Activated naive CD4-positive, alpha-beta T cell treated with anti-CD3 and anti-CD28 coated beads for 36 hours (primary cell): ENCODE data around the gene DLGAP1. TPM values are rescaled to one million over a fixed set of nuclear protein-coding genes. Genes with fewer than 3 reads are reported as not detected.

Experiments used
- CTCF ChIA-PET: fragments of 350-600 bp; sonication (Branson Sonifier 250); formaldehyde crosslinking; loops from one replicate; lab custom pipeline; 2021; ENCODE audit warnings: antibody characterized with exemption; lab: Charles Lee
- DNase-seq: peaks from one replicate; pipeline ENCODE4 v3.0.0-alpha.2; 2020
- H3K27ac Mint-ChIP-seq: one replicate; pipeline ENCODE4 v1.8.0; 2021; ENCODE audit warnings: mild to moderate bottlenecking, mixed read lengths
- H3K27me3 Mint-ChIP-seq: one replicate; pipeline ENCODE4 v1.8.0; 2021; ENCODE audit warnings: low read depth, mixed read lengths
- H3K36me3 Mint-ChIP-seq: one replicate; pipeline ENCODE4 v1.8.0; 2021; ENCODE audit warnings: low read depth, mixed read lengths
- H3K4me1 Mint-ChIP-seq: one replicate; pipeline ENCODE4 v1.8.0; 2021; ENCODE audit warnings: low read depth, mixed read lengths
- H3K4me3 Mint-ChIP-seq: one replicate; pipeline ENCODE4 v1.8.0; 2021; ENCODE audit warnings: mild to moderate bottlenecking, moderate library complexity, mixed read lengths
- H3K9me3 Mint-ChIP-seq: one replicate; pipeline ENCODE4 v1.8.0; 2021; ENCODE audit warnings: mixed read lengths
- intact Hi-C: fragments of 100-400 bp; cut with micrococcal nuclease; formaldehyde crosslinking; loops from one replicate; pipeline ENCODE4 v1.15.1; 2023
- total RNA-seq, 2 experiments: library from RNA; stranded (reverse); gene quantifications; one replicate each; pipeline ENCODE4 v1.2.3, GENCODE V29; 2021

DLGAP1 gene
- total RNA-seq, 2 experiments from 2014 or later = not detected

GRCh38 chr18:3725115-3725514 is 730.0 kb downstream of the DLGAP1 start:
- no peak for DNase-seq
- Mint-ChIP-seq H3K36me3 (no peaks in the 10 kb centered on the region), H3K27me3 (peaks cover 25% of the 10 kb centered on the region), H3K4me1 (no peaks in the 10 kb centered on the region), H3K9me3 (no peaks in the 10 kb centered on the region), H3K27ac (no peak overlapping the region), H3K4me3 (no peak overlapping the region)
- intact Hi-C loops = no loop called here
- CTCF ChIA-PET = interaction anchor here (0.6 kb wide), 1 partner anchor 20 kb away, joined by 3 read pairs; no protein-coding TSS in a partner anchor

DNA sequence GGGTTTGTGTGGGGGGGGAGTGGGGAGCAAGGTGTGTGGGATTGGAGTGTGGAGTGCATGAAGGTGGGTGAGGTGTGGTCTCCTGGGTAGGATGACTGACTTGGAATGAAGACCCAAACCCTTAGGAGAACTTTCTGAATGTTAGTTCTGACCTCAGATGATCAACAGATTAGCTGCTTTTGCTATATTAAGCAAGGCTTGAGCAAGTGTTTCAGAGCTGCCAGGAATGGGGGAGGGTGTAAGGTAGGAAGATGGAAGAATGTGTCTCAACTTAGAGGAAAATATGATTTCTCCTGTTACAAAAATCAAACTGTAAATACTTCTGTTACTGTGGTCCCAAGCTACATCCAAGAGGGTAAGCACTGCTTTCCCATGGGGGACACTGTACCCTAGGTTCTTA is 731.6 kb downstream of the DLGAP1 start:
- Mint-ChIP-seq H3K9me3 (no peaks in the 10 kb centered on the region), H3K4me1 (no peaks in the 10 kb centered on the region), H3K36me3 (no peaks in the 10 kb centered on the region), H3K27ac (no peak overlapping the region), H3K27me3 (peaks cover 24% of the 10 kb centered on the region), H3K4me3 (no peak overlapping the region)
- CTCF ChIA-PET = interaction anchor here (1.2 kb wide), 1 partner anchor 13 kb away, joined by 3 read pairs; no protein-coding TSS in a partner anchor
- intact Hi-C loops = no loop called here
- DNase-seq = no peak

GRCh38 chr18:3722649-3723433 is 732.3 kb downstream of the DLGAP1 start:
- CTCF ChIA-PET = interaction anchor here (0.6 kb wide), 1 partner anchor 40 kb away, joined by 3 read pairs; no protein-coding TSS in a partner anchor
- intact Hi-C loops = no loop called here
- no peaks in the 10 kb centered on the region for H3K4me1 Mint-ChIP-seq
- H3K36me3 Mint-ChIP-seq = no peaks in the 10 kb centered on the region
- no peaks in the 10 kb centered on the region for H3K9me3 Mint-ChIP-seq
- no peak overlapping the region for H3K27ac Mint-ChIP-seq
- no peak overlapping the region for H3K4me3 Mint-ChIP-seq
- peaks cover 23% of the 10 kb centered on the region for H3K27me3 Mint-ChIP-seq
- DNase-seq = no peak

DNA sequence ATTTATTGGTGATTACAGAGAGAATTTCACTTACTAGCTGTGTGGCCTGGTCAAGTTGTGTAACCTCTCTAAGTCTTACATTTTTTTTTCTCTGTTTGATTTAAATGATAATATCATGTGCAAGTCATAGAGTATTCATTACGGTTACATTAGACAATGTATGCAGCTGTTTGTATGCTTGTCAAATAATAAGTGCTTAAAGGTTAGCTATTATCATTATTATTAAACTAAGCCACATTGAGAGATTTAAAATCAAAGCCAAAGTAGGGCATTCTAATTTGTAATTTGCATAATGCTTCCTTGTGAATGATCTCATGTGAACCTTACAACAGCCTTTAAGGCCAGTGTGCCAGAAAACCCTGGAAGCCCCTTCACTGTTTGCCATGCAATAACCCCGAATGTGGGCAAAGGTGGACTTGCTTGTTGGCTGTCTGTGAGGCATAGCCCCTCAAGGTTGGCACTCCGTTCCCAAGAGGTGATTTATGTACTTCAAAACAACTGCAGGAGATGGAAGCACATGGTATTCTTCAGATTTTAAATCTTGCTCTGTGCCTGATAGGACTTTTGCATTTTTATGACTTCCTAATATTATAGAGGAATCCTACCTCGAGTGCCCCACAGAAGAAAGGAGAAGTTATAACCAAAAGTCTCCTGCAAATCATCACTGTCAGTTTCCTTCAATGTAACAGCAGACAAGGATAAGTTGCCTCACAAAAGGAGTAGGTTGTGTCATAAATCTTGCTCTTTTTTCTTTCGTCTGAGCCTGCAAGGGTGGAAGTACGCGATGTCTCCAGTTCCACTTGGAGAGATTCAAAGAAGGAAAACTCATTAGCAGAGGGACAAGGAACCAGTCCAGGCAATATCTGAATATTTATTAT is 733.1 kb downstream of the DLGAP1 start:
- CTCF ChIA-PET = no interaction called here
- intact Hi-C loops = no loop called here

DNA sequence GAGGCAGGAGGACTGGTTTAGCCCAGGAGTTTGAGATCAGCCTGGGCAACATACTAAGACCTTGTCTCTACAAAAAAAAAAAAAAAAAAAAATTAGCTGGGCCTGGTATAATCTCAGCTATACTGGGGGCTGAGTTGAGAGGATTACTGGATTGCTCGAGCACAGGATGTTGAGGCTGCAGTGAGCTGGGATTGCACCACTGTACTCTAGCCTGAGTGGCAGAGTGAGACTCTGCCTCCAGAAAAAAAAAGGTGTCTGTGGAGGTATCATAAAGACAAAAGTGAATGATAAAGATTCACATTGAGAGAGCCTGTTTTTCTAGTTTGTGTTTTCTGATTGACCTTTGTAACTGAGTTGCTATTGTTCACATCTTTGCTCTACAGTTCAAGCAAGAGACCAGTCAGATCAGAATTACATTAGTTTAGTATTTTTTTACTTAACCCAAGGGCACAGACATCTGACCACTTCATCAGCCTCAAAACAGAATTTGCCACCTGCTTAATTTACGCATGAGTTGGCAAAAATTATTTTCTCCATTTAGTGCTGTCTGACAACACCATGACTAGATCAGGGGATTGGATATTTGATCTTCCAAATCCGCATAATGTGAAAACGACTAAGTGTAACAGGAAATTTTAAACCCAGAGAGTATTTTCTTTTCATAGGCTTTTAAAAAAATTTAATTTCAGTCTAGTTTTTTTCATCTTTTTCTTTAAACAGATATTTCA is 734.1 kb downstream of the DLGAP1 start:
- H3K4me3 Mint-ChIP-seq = no peak overlapping the region
- CTCF ChIA-PET = no interaction called here
- no peak overlapping the region for H3K27ac Mint-ChIP-seq
- intact Hi-C loops = no loop called here
- no peak for DNase-seq
- no peaks in the 10 kb centered on the region for H3K4me1 Mint-ChIP-seq
- H3K36me3 Mint-ChIP-seq = no peaks in the 10 kb centered on the region
- no peaks in the 10 kb centered on the region for H3K9me3 Mint-ChIP-seq
- peaks cover 20% of the 10 kb centered on the region for H3K27me3 Mint-ChIP-seq

More for the DNA sequence above, 733.1 kb downstream of the DLGAP1 start:
- Mint-ChIP-seq H3K27me3 (peaks cover 26% of the 10 kb centered on the region), H3K9me3 (no peaks in the 10 kb centered on the region), H3K27ac (no peak overlapping the region), H3K4me1 (no peaks in the 10 kb centered on the region), H3K36me3 (no peaks in the 10 kb centered on the region), H3K4me3 (no peak overlapping the region)
- DNase-seq = no peak

DNA sequence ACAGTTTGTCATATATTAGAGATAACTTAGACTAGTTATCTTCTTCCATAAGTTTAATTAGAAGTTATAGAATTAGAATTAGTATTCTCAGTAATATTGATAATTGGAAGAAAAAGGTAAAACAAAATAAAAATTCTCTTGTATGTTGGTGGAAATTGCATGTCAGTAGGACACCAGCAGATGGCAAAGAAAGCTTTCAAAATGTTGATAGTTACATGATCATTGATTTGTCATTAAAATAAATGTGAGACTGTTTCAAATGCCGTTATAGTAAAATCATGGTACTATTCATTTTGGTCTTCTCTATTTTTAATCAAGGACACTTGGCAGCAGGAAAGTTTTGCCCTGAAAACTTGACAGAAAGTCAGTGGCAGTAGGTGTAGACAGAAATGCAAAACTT is 734.9 kb downstream of the DLGAP1 start:
- Mint-ChIP-seq H3K27me3 (peaks cover 22% of the 10 kb centered on the region), H3K36me3 (no peaks in the 10 kb centered on the region), H3K4me3 (no peak overlapping the region), H3K4me1 (peaks cover 6% of the 10 kb centered on the region), H3K9me3 (no peaks in the 10 kb centered on the region), H3K27ac (no peak overlapping the region)
- CTCF ChIA-PET = no interaction called here
- intact Hi-C loops = no loop called here
- no peak for DNase-seq

DNA sequence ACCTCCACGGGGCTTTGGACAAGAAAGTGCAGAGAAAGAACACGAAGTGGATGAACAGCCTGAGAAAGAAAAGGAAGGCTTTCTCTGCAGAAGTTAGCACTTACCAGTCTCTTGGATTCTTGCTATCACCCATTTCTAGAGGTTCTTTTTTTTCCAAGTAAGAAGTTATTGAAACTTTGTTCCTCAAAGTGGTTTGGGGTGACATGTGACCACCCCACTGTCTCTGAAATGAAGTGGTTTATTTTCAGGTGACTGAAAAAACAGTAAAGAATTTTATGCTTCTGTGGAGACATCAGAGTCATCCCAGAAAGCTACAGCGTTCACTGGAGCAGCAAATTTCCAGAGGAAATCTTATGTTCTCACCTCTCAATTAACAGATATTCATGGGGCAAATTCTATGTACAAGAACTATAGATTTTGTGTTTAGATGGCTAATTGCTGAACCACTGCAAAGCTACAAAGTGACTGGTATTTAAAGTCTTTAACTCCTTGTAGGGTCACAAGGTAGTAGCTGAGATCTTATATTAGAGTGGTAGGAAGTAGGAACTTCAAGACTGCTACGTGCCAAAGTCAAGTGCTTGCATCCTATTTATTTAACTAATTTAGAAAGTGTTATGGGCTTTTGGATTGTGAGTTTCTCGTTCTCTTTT is 737.6 kb downstream of the DLGAP1 start:
- Mint-ChIP-seq H3K27me3 (peaks cover 24% of the 10 kb centered on the region), H3K9me3 (no peaks in the 10 kb centered on the region), H3K4me1 (peaks cover 12% of the 10 kb centered on the region), H3K27ac (no peak overlapping the region), H3K36me3 (no peaks in the 10 kb centered on the region), H3K4me3 (no peak overlapping the region)
- no peak for DNase-seq
- CTCF ChIA-PET = interaction anchor here (0.6 to 1.2 kb wide), 2 partner anchors 54 to 400 kb away, joined by 3 to 4 read pairs; no protein-coding TSS in a partner anchor
- intact Hi-C loops = no loop called here

DNA sequence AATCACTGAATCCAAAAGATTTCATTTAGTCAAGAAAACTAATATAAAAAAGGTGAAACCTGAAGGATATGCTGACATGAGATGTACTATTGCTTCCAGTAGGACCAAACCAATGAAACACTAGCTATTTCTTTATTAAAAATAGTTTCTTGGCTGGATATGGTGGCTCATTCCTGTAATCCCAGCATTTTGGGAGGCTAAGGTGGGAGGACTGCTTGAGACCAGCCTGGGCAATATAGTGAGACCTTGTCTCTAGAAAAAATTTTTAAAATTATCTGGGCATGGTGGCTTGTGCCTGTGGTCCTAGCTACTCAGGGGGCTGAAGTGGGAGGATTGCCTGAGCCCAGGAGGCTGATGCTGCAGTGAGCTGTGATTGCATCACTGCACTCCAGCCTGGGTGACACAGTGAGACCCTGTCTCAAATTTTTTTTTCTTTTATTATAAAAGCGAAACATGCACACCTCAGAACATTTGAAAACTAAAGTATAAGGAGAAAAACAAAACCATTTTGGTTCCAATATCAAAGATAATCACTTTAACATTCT is 738.9 kb downstream of the DLGAP1 start:
- Mint-ChIP-seq H3K4me3 (no peak overlapping the region), H3K9me3 (no peaks in the 10 kb centered on the region), H3K27me3 (peaks cover 25% of the 10 kb centered on the region), H3K4me1 (peaks cover 12% of the 10 kb centered on the region), H3K27ac (no peak overlapping the region), H3K36me3 (no peaks in the 10 kb centered on the region)
- DNase-seq = no peak
- CTCF ChIA-PET = interaction anchor here (0.6 to 1.4 kb wide), 4 partner anchors 55 to 278 kb away, joined by 3 read pairs; no protein-coding TSS in a partner anchor
- intact Hi-C loops = no loop called here

- H3K27me3 Mint-ChIP-seq = peaks cover 33% of the 10 kb centered on the region
- CTCF ChIA-PET = interaction anchor here (0.6 to 1.4 kb wide), 4 partner anchors 24 to 279 kb away, joined by 3 to 6 read pairs (median 3); no protein-coding TSS in a partner anchor
- H3K9me3 Mint-ChIP-seq = no peaks in the 10 kb centered on the region
- DNase-seq = no peak
- peaks cover 12% of the 10 kb centered on the region for H3K4me1 Mint-ChIP-seq
- no peaks in the 10 kb centered on the region for H3K36me3 Mint-ChIP-seq
- no peak overlapping the region for H3K27ac Mint-ChIP-seq
- H3K4me3 Mint-ChIP-seq = peak overlapping the region; percentile 26
- intact Hi-C loops = no loop called here
Observed at GRCh38 chr18:3715231-3716080, 739.7 kb downstream of the DLGAP1 start.

GRCh38 chr18:3713708-3714107 is 741.4 kb downstream of the DLGAP1 start:
- no peak overlapping the region for H3K4me3 Mint-ChIP-seq

GRCh38 chr18:3713166-3713565 is 741.9 kb downstream of the DLGAP1 start:
- Mint-ChIP-seq H3K9me3 (no peaks in the 10 kb centered on the region), H3K4me1 (peaks cover 15% of the 10 kb centered on the region), H3K36me3 (no peaks in the 10 kb centered on the region), H3K4me3 (no peak overlapping the region), H3K27me3 (peaks cover 33% of the 10 kb centered on the region), H3K27ac (no peak overlapping the region)
- no peak for DNase-seq
- intact Hi-C loops = no loop called here
- CTCF ChIA-PET = no interaction called here

More at GRCh38 chr18:3713708-3714107, 741.4 kb downstream of the DLGAP1 start:
- H3K9me3 Mint-ChIP-seq = no peaks in the 10 kb centered on the region
- peaks cover 32% of the 10 kb centered on the region for H3K27me3 Mint-ChIP-seq
- peaks cover 15% of the 10 kb centered on the region for H3K4me1 Mint-ChIP-seq
- H3K36me3 Mint-ChIP-seq = no peaks in the 10 kb centered on the region
- no peak for DNase-seq
- CTCF ChIA-PET = no interaction called here
- intact Hi-C loops = no loop called here
- H3K27ac Mint-ChIP-seq = no peak overlapping the region
